Tibial nerve (tissue), 4 donors: ENCODE measurements around the gene SVIL. TPM values are rescaled to one million over a fixed set of nuclear protein-coding genes. Genes with fewer than 3 reads are reported as not detected.

Experiments
- DNase-seq, 2 donors: peaks; one replicate each; pipeline ENCODE4 v3.0.0-alpha.2; 2019; ENCODE audit warnings: low spot score in 2 of 2
- H3K27ac ChIP-seq, 4 donors: fragments of 200-600 bp; sonication (generic) in 3 of 4; one replicate each; pipeline ENCODE4 v1.5.1; 2017 to 2019; ENCODE audit warnings: mild to moderate bottlenecking in 1 of 4
- H3K27me3 ChIP-seq, 2 donors: fragments of 200-600 bp; sonication (generic) in 1 of 2; one replicate each; pipeline versions ENCODE4 v1.5.1 to v1.6.0; 2017 to 2019
- H3K36me3 ChIP-seq, 3 donors: fragments of 200-600 bp; sonication (generic); one replicate each; pipeline ENCODE4 v1.5.1; 2018 to 2019
- H3K4me1 ChIP-seq, 4 donors: fragments of 200-600 bp; sonication (generic) in 3 of 4; one replicate each; pipeline ENCODE4 v1.5.1; 2017 to 2019
- H3K4me3 ChIP-seq, 4 donors: fragments of 200-600 bp; sonication (generic) in 3 of 4; one replicate each; pipeline ENCODE4 v1.5.1; 2017 to 2019; ENCODE audit warnings: mild to moderate bottlenecking in 1 of 4, moderate library complexity in 1 of 4
- H3K9me3 ChIP-seq, 4 donors: fragments of 200-600 bp; sonication (generic) in 3 of 4; one replicate each; pipeline ENCODE4 v1.5.1; 2017 to 2019
- EP300 ChIP-seq, 2 donors: sonication (generic); formaldehyde crosslinking; IDR thresholded peaks; one replicate each; pipeline ENCODE4 v1.6.1; 2017; ENCODE audit warnings: antibody characterized with exemption in 2 of 2, mild to moderate bottlenecking in 1 of 2
- POLR2A ChIP-seq, 2 donors: fragments of 450-650 bp; IDR thresholded peaks; one replicate each; pipeline ENCODE4 v1.6.1; 2017; ENCODE audit warnings: antibody characterized with exemption in 2 of 2, mild to moderate bottlenecking in 2 of 2, moderate library complexity in 2 of 2
- WGBS, 2 donors: methylation state at CpG; one replicate each; pipeline ENCODE4 v1.1.5; 2018; 5-methylcytosine and 5-hydroxymethylcytosine counted together
- total RNA-seq, 4 donors: library from RNA; depleted of rRNA; stranded (reverse); fragments of >200 nt; gene quantifications; one replicate each; pipeline ENCODE4 v1.1.0, GENCODE V29; 2016
- TF ChIP-seq, protein P1 (sequence below), 5 experiments: fragments of 200-600 bp in 3 of 5; fragments of 450-650 bp in 2 of 5; sonication (generic) in 3 of 5; IDR thresholded peaks; one replicate each; pipeline ENCODE4 v1.5.1; 2016 to 2019; ENCODE audit warnings: antibody characterized with exemption in 5 of 5, mild to moderate bottlenecking in 3 of 5, moderate library complexity in 2 of 5

Gene SVIL
- total RNA-seq, 4 donors from 2014 or later, result 23.6 to 32.0 (median 26.0) TPM

DNA sequence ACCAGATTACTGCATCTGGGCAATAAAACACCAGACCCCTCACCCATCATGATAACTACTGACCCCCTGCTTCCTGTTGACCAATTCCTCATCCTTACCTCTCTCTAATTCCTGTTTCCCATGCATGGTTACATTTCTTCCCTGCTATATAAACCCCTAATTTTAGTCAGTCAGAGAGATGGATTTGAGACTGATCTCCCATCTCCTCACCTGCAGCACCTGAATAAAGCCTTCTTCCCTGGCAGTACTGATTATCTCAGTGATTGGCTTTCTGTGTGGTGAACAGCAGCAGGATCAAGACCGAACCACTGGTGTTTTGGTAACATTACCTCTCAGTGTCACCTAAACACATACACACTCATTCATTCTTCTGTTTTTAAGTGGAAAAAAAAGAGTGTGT lies 41.2 kb upstream of the SVIL start:
- Histone ChIP-seq H3K9me3 (peaks cover 0 to 14% (median 0%) of the 10 kb centered on the region in 4 donors), H3K4me3 (no peak overlapping the region), H3K36me3 (peaks cover 0 to 11% (median 0%) of the 10 kb centered on the region in 3 donors), H3K27ac (no peak overlapping the region), H3K4me1 (no peaks in the 10 kb centered on the region), H3K27me3 (no peaks in the 10 kb centered on the region)
- WGBS, 2 donors, result 92 to 96% methylated on average over 1 of the region's 1 CpG
- TF ChIP-seq, protein P1, sequence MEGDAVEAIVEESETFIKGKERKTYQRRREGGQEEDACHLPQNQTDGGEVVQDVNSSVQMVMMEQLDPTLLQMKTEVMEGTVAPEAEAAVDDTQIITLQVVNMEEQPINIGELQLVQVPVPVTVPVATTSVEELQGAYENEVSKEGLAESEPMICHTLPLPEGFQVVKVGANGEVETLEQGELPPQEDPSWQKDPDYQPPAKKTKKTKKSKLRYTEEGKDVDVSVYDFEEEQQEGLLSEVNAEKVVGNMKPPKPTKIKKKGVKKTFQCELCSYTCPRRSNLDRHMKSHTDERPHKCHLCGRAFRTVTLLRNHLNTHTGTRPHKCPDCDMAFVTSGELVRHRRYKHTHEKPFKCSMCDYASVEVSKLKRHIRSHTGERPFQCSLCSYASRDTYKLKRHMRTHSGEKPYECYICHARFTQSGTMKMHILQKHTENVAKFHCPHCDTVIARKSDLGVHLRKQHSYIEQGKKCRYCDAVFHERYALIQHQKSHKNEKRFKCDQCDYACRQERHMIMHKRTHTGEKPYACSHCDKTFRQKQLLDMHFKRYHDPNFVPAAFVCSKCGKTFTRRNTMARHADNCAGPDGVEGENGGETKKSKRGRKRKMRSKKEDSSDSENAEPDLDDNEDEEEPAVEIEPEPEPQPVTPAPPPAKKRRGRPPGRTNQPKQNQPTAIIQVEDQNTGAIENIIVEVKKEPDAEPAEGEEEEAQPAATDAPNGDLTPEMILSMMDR (IDR thresholded peaks at IDR 0.05), result no peak
- TF ChIP-seq POLR2A (IDR thresholded peaks at IDR 0.05) (no peak), EP300 (IDR thresholded peaks at IDR 0.05) (no peak)
- no peak for DNase-seq

DNA sequence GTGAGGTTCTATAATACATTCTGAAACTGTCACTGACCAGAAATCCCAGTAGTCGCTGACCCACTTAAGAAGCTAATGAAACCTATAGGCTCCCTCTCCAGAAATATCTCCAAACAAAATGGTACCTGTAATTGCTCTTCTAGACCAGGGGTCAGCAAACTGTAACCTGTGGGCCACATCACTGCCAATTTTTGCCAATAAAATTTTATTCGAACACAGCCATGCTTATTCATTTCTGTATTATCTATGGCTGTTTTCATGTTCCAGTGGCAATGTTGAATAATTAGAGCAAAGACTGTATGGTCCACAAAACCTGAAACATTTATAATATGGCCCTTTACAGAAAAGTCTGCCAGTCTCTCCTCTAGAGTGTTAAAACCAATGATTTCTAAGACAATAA lies 37.2 kb upstream of the SVIL start:
- peaks cover 0 to 11% (median 0%) of the 10 kb centered on the region in 3 donors for H3K36me3 ChIP-seq
- no peak overlapping the region for H3K4me3 ChIP-seq
- no peak for DNase-seq
- TF ChIP-seq, protein P1 (IDR thresholded peaks at IDR 0.05), result no peak
- TF ChIP-seq POLR2A (IDR thresholded peaks at IDR 0.05) (no peak), EP300 (IDR thresholded peaks at IDR 0.05) (no peak)
- 92 to 97% methylated on average over 2 of the region's 2 CpGs for WGBS, 2 donors
- peaks cover 0 to 3% (median 0%) of the 10 kb centered on the region in 4 donors for H3K4me1 ChIP-seq
- H3K27me3 ChIP-seq, result no peaks in the 10 kb centered on the region
- H3K27ac ChIP-seq, result no peak overlapping the region
- H3K9me3 ChIP-seq, result peaks cover 0 to 14% (median 0%) of the 10 kb centered on the region in 4 donors

DNA sequence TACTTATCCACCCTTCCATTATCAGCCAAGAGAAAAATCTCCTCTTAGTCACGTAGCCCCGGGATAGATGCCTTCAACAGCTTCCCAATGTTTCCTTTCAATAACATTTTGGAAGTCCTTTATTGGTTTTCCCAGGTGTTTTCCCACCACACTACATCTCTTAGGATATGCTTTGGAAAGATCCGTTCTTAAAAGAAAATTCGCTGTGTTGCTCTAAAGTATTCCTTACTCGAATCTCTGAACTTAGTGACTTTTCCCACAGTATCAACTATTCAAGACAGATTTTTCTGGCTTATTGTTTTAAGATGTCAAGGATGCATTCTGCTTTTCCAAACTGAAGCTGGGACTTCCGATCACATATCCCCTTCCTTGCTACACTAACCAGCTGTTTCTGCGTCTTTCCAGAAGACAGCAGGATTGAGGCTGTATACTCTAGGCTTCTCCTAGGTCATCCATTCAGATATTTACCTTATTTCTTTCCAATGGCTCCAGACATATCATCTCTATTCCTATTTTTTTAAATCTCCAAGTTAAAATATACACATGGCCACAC lies 36.5 kb upstream of the SVIL start:
- no peak for DNase-seq
- Histone ChIP-seq H3K36me3 (peaks cover 0 to 8% (median 0%) of the 10 kb centered on the region in 3 donors), H3K9me3 (peaks cover 0 to 14% (median 0%) of the 10 kb centered on the region in 4 donors), H3K4me1 (peaks cover 0 to 3% (median 0%) of the 10 kb centered on the region in 4 donors), H3K27me3 (no peaks in the 10 kb centered on the region), H3K27ac (no peak overlapping the region), H3K4me3 (no peak overlapping the region)
- TF ChIP-seq EP300 (IDR thresholded peaks at IDR 0.05) (no peak), POLR2A (IDR thresholded peaks at IDR 0.05) (no peak)
- TF ChIP-seq, protein P1 (IDR thresholded peaks at IDR 0.05), result no peak
- WGBS, 2 donors, result 70% methylated on average over 7 of the region's 7 CpGs

DNA sequence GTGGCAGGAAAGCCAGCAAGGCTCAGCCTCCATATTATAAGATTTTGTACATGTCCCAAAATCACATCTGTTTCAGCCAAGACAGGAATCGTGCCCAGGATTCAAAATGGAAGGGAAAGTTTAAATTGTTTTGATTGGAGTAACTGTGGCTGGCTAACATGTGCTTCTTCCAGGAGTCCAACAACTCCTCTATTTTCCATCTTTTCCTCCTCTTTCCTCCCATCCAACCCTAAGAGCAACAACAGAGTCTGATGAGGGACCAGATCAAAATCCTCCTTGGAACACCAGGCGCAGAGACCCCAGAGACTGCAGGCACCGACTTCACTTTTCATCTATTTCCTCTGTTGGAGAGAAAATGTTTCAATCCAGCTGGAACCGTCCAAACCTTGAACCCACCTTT lies 36.0 kb upstream of the SVIL start:
- H3K27me3 ChIP-seq, result no peaks in the 10 kb centered on the region
- no peak overlapping the region for H3K27ac ChIP-seq
- H3K36me3 ChIP-seq, result peaks cover 0 to 8% (median 0%) of the 10 kb centered on the region in 3 donors
- no peak for DNase-seq
- H3K4me1 ChIP-seq, result peaks cover 0 to 3% (median 0%) of the 10 kb centered on the region in 4 donors
- H3K4me3 ChIP-seq, result no peak overlapping the region
- H3K9me3 ChIP-seq, result peaks cover 0 to 14% (median 0%) of the 10 kb centered on the region in 4 donors
- 62 to 70% methylated on average over 4 of the region's 4 CpGs for WGBS, 2 donors
- TF ChIP-seq POLR2A (IDR thresholded peaks at IDR 0.05) (no peak), EP300 (IDR thresholded peaks at IDR 0.05) (no peak)
- TF ChIP-seq, protein P1 (IDR thresholded peaks at IDR 0.05), result no peak

DNA sequence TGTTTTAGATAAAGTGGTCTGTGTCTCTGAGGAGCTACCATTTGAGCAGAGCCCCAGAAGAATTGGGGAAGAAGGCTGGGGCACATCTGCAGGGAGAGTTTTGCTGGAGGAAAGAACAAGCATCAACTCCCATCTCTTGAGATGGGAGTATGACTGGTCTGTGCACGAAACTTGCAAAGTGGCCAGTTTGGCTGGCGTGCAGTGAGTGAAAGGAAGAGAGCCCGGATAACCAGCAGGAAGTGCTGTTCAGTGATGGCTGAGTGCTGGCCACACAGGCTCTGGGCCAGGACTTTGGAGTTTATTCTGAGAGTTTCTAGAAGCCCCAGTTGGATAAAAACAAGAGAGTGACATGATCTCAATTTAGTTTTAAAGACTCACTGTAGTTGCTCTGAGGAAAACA lies 34.4 kb upstream of the SVIL start:
- Histone ChIP-seq H3K9me3 (peaks cover 0 to 3% (median 0%) of the 10 kb centered on the region in 4 donors), H3K27me3 (no peaks in the 10 kb centered on the region), H3K4me3 (no peak overlapping the region), H3K36me3 (no peaks in the 10 kb centered on the region), H3K27ac (no peak overlapping the region), H3K4me1 (peaks cover 0 to 3% (median 0%) of the 10 kb centered on the region in 4 donors)
- TF ChIP-seq EP300 (IDR thresholded peaks at IDR 0.05) (no peak), POLR2A (IDR thresholded peaks at IDR 0.05) (no peak)
- TF ChIP-seq, protein P1 (IDR thresholded peaks at IDR 0.05), result no peak
- no peak for DNase-seq
- WGBS, 2 donors, result 52 to 74% methylated on average over 3 of the region's 3 CpGs
